ENCODE measurements around the gene GATD1. TPM values are rescaled to one million over a fixed set of nuclear protein-coding genes. Genes with fewer than 3 reads are reported as not detected.

GATD1 gene
- total and polyA plus RNA-seq, 2 experiments from 2014 or later: 39.3 to 51.0 TPM

DNA sequence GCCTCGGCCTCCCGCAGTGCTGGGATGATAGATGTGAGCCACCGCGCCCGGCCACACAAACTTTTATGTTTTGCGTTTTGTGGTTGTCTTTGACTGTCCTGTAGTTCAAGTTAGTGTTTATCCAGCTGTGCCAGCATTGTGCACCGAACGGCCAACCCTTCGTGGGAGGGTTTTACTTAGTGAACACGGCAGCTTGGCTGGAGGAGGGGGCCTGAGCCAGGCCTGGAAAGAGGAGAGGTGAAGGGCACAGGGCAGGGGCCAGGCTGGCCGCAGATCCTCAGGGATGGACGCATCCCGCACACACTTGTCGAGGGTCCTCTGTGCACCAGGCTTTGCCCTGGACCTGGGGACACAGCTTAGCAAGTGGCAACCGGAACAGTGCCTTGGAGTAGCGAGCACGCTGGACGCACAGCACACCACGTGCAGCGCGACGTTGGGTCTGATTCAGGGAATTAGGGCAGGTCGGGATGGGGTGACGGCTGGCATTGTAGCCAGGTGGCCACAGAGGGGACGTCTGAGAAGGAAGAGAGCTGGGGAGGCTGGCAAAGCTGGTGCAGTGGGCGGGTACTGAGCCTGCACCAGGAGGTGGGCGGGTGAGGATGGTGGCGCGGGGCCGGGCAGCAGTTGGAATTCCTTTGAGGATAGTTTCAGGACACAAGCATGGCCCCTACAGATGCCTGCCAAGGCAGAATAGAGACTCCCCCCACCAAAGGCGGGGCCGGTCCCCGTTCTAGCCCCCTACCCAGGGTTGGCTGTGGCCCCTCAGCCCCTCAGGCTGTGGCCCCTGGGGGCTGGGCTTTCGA is 57.9 kb downstream of the GATD1 start (continued):
- no peak for TF ChIP-seq ZNF462 (CRISPR knock-in tag; IDR thresholded peaks at IDR 0.05)
- TF ChIP-seq ZNF331 (CRISPR knock-in tag; IDR thresholded peaks at IDR 0.05; ENCODE audit: low read depth): no peak
- no peak for TF ChIP-seq POLR2AphosphoS5 (IDR thresholded peaks at IDR 0.05; ENCODE audit: low read depth)

Small RNAs within 50 kb of the gene (small RNA-seq; reads per million reads assigned to genes)
- not detected for gene SNORA52 (ENCODE audit: low replicate concordance)

Other genes starting within 250 kb of the GATD1 start
- 28.7 and 37.9 TPM in 2 replicates for gene HRAS, start 241.9 kb downstream of the GATD1 start, total RNA-seq (2014; rRNA removed; shearing (Covaris generic))
- gene HRAS, start 241.9 kb downstream of the GATD1 start, polyA plus RNA-seq (2016; fragmentation: Nextera tagmentation; extraction: Ambion mirVana): 46.3 and 48.7 TPM in 2 replicates
- 0.54 and 0.87 TPM in 2 replicates for gene LRRC56, start 240.0 kb downstream of the GATD1 start, total RNA-seq (2014; rRNA removed; shearing (Covaris generic))
- 0.52 and 0.73 TPM in 2 replicates for gene LRRC56, start 240.0 kb downstream of the GATD1 start, polyA plus RNA-seq (2016; fragmentation: Nextera tagmentation; extraction: Ambion mirVana)
- 1.3 and 1.8 TPM in 2 replicates for gene LMNTD2, start 216.7 kb downstream of the GATD1 start, total RNA-seq (2014; rRNA removed; shearing (Covaris generic))
- gene LMNTD2, start 216.7 kb downstream of the GATD1 start, polyA plus RNA-seq (2016; fragmentation: Nextera tagmentation; extraction: Ambion mirVana): 1.9 and 2.1 TPM in 2 replicates
- gene RASSF7, start 216.5 kb downstream of the GATD1 start, total RNA-seq (2014; rRNA removed; shearing (Covaris generic)): 59.1 and 64.8 TPM in 2 replicates
- 37.6 and 39.6 TPM in 2 replicates for gene RASSF7, start 216.5 kb downstream of the GATD1 start, polyA plus RNA-seq (2016; fragmentation: Nextera tagmentation; extraction: Ambion mirVana)
- gene PHRF1, start 201.0 kb downstream of the GATD1 start, total RNA-seq (2014; rRNA removed; shearing (Covaris generic)): 33.9 and 45.9 TPM in 2 replicates
- 11.0 and 11.6 TPM in 2 replicates for gene PHRF1, start 201.0 kb downstream of the GATD1 start, polyA plus RNA-seq (2016; fragmentation: Nextera tagmentation; extraction: Ambion mirVana)
- 13.8 and 17.3 TPM in 2 replicates for gene IRF7, start 161.5 kb downstream of the GATD1 start, total RNA-seq (2014; rRNA removed; shearing (Covaris generic))
- 11.4 and 12.3 TPM in 2 replicates for gene IRF7, start 161.5 kb downstream of the GATD1 start, polyA plus RNA-seq (2016; fragmentation: Nextera tagmentation; extraction: Ambion mirVana)
- gene CDHR5, start 152.5 kb downstream of the GATD1 start, total RNA-seq (2014; rRNA removed; shearing (Covaris generic)): not detected in 2 replicates
- not detected in 2 replicates for gene CDHR5, start 152.5 kb downstream of the GATD1 start, polyA plus RNA-seq (2016; fragmentation: Nextera tagmentation; extraction: Ambion mirVana)
- gene SCT, start 150.3 kb downstream of the GATD1 start, total RNA-seq (2014; rRNA removed; shearing (Covaris generic)): not detected in 2 replicates
- gene SCT, start 150.3 kb downstream of the GATD1 start, polyA plus RNA-seq (2016; fragmentation: Nextera tagmentation; extraction: Ambion mirVana): 2.6 and 3.8 TPM in 2 replicates
- 0.27 and 1.0 TPM in 2 replicates for gene DRD4, start 140.2 kb downstream of the GATD1 start, total RNA-seq (2014; rRNA removed; shearing (Covaris generic))
- 1.3 and 1.8 TPM in 2 replicates for gene DRD4, start 140.2 kb downstream of the GATD1 start, polyA plus RNA-seq (2016; fragmentation: Nextera tagmentation; extraction: Ambion mirVana)
- 33.5 and 42.6 TPM in 2 replicates for gene DEAF1, start 82.3 kb downstream of the GATD1 start, total RNA-seq (2014; rRNA removed; shearing (Covaris generic))
- gene DEAF1, start 82.3 kb downstream of the GATD1 start, polyA plus RNA-seq (2016; fragmentation: Nextera tagmentation; extraction: Ambion mirVana): 47.8 and 49.3 TPM in 2 replicates
- gene TMEM80, start 81.7 kb downstream of the GATD1 start, total RNA-seq (2014; rRNA removed; shearing (Covaris generic)): 12.8 and 13.1 TPM in 2 replicates
- 25.1 and 25.4 TPM in 2 replicates for gene TMEM80, start 81.7 kb downstream of the GATD1 start, polyA plus RNA-seq (2016; fragmentation: Nextera tagmentation; extraction: Ambion mirVana)
- gene EPS8L2, start 71.3 kb downstream of the GATD1 start, total RNA-seq (2014; rRNA removed; shearing (Covaris generic)): 34.1 and 38.7 TPM in 2 replicates
- 56.5 and 59.4 TPM in 2 replicates for gene EPS8L2, start 71.3 kb downstream of the GATD1 start, polyA plus RNA-seq (2016; fragmentation: Nextera tagmentation; extraction: Ambion mirVana)
- 339 and 353 TPM in 2 replicates for gene TALDO1, start 30.0 kb downstream of the GATD1 start, total RNA-seq (2014; rRNA removed; shearing (Covaris generic))
- 402 and 411 TPM in 2 replicates for gene TALDO1, start 30.0 kb downstream of the GATD1 start, polyA plus RNA-seq (2016; fragmentation: Nextera tagmentation; extraction: Ambion mirVana)
- 3.1 and 5.5 TPM in 2 replicates for gene CEND1, start 12.6 kb upstream of the GATD1 start, total RNA-seq (2014; rRNA removed; shearing (Covaris generic))
- 4.8 and 5.7 TPM in 2 replicates for gene CEND1, start 12.6 kb upstream of the GATD1 start, polyA plus RNA-seq (2016; fragmentation: Nextera tagmentation; extraction: Ambion mirVana)
- 41.2 and 46.4 TPM in 2 replicates for gene SLC25A22, start 20.8 kb upstream of the GATD1 start, total RNA-seq (2014; rRNA removed; shearing (Covaris generic))
- gene SLC25A22, start 20.8 kb upstream of the GATD1 start, polyA plus RNA-seq (2016; fragmentation: Nextera tagmentation; extraction: Ambion mirVana): 20.2 and 21.0 TPM in 2 replicates
- gene PIDD1, start 27.7 kb upstream of the GATD1 start, total RNA-seq (2014; rRNA removed; shearing (Covaris generic)): 26.0 and 37.6 TPM in 2 replicates
- 22.7 and 25.6 TPM in 2 replicates for gene PIDD1, start 27.7 kb upstream of the GATD1 start, polyA plus RNA-seq (2016; fragmentation: Nextera tagmentation; extraction: Ambion mirVana)
- gene RPLP2, start 32.5 kb upstream of the GATD1 start, total RNA-seq (2014; rRNA removed; shearing (Covaris generic)): 428 and 518 TPM in 2 replicates
- 1,782 and 2,023 TPM in 2 replicates for gene RPLP2, start 32.5 kb upstream of the GATD1 start, polyA plus RNA-seq (2016; fragmentation: Nextera tagmentation; extraction: Ambion mirVana)
- gene PNPLA2, start 41.4 kb upstream of the GATD1 start, total RNA-seq (2014; rRNA removed; shearing (Covaris generic)): 33.4 and 45.6 TPM in 2 replicates
- 31.1 and 32.3 TPM in 2 replicates for gene PNPLA2, start 41.4 kb upstream of the GATD1 start, polyA plus RNA-seq (2016; fragmentation: Nextera tagmentation; extraction: Ambion mirVana)
- gene CRACR2B, start 50.4 kb upstream of the GATD1 start, total RNA-seq (2014; rRNA removed; shearing (Covaris generic)): 58.0 and 64.1 TPM in 2 replicates
- 55.9 and 59.4 TPM in 2 replicates for gene CRACR2B, start 50.4 kb upstream of the GATD1 start, polyA plus RNA-seq (2016; fragmentation: Nextera tagmentation; extraction: Ambion mirVana)
- 109 and 119 TPM in 2 replicates for gene CD151, start 55.5 kb upstream of the GATD1 start, total RNA-seq (2014; rRNA removed; shearing (Covaris generic))
- gene CD151, start 55.5 kb upstream of the GATD1 start, polyA plus RNA-seq (2016; fragmentation: Nextera tagmentation; extraction: Ambion mirVana): 62.9 and 64.4 TPM in 2 replicates
- gene POLR2L, start 65.0 kb upstream of the GATD1 start, total RNA-seq (2014; rRNA removed; shearing (Covaris generic)): 32.2 and 34.0 TPM in 2 replicates
- gene POLR2L, start 65.0 kb upstream of the GATD1 start, polyA plus RNA-seq (2016; fragmentation: Nextera tagmentation; extraction: Ambion mirVana): 369 TPM in 2 replicates
- 145 and 150 TPM in 2 replicates for gene TSPAN4, start 65.4 kb upstream of the GATD1 start, total RNA-seq (2014; rRNA removed; shearing (Covaris generic))
- 76.8 and 88.4 TPM in 2 replicates for gene TSPAN4, start 65.4 kb upstream of the GATD1 start, polyA plus RNA-seq (2016; fragmentation: Nextera tagmentation; extraction: Ambion mirVana)
- 51.2 and 67.3 TPM in 2 replicates for gene CHID1, start 133.3 kb upstream of the GATD1 start, total RNA-seq (2014; rRNA removed; shearing (Covaris generic))
- 54.1 and 55.4 TPM in 2 replicates for gene CHID1, start 133.3 kb upstream of the GATD1 start, polyA plus RNA-seq (2016; fragmentation: Nextera tagmentation; extraction: Ambion mirVana)
- 36.4 and 47.5 TPM in 2 replicates for gene AP2A2, start 148.4 kb upstream of the GATD1 start, total RNA-seq (2014; rRNA removed; shearing (Covaris generic))
- gene AP2A2, start 148.4 kb upstream of the GATD1 start, polyA plus RNA-seq (2016; fragmentation: Nextera tagmentation; extraction: Ambion mirVana): 23.7 and 28.4 TPM in 2 replicates

Measured in GM23338 (cell line).